ENCODE measurements around the gene MBD3L2B. TPM values are rescaled to one million over a fixed set of nuclear protein-coding genes. Genes with fewer than 3 reads are reported as not detected.

MBD3L2B gene
- total and polyA plus RNA-seq, 9 of the 15 experiments (the other 6 are each of a cell fraction or from before 2014, with no cell fraction given): not detected

DNA sequence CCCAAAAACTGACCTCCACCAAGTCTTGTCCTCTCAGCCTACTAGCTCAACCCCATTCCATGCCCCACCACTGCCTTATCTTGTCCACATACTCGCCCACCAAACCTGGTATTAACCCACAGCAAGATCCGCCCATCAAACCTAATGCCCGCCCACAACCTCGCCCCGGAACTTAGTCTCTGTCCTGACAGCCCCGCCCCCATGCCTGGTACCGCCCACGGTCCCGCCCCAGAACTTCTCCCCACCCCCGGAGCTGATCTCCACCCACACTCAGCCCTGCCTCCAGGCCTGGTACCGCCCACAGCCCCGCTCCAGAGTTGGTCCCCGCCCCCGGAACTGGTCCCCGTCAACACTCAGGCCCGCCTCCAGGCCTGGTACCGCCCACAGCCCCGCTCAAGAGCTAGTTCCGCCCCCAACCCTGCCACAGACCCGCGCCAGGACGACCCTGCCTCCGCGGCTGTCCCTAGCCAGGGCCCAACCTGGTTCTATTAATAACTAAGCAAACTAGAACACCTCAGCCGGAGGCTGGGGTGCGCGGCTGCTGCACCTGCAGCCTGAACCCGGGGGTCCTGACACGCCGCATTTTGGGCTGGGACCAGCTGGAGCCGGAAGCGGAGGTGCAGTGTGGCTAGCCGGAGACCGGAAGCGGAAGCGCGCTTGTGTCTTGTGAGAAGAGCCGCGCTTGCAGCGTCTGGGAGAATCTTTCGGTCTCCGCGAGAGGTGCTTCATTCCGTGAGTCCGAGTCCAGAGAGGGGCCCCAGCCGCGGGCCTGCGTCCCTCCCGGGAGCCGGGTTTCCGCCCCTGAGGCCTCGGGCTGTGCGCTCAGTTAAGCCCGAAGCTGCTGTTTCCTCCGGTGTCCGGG is 48.0 kb upstream of the MBD3L2B start, which contains the start of gene ZNF557 (continued):
- TF ChIP-seq, protein P1, sequence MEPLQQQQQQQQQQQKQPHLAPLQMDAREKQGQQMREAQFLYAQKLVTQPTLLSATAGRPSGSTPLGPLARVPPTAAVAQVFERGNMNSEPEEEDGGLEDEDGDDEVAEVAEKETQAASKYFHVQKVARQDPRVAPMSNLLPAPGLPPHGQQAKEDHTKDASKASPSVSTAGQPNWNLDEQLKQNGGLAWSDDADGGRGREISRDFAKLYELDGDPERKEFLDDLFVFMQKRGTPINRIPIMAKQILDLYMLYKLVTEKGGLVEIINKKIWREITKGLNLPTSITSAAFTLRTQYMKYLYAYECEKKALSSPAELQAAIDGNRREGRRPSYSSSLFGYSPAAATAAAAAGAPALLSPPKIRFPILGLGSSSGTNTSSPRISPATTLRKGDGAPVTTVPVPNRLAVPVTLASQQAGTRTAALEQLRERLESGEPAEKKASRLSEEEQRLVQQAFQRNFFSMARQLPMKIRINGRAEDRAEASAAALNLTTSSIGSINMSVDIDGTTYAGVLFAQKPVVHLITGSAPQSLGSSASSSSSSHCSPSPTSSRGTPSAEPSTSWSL (CRISPR knock-in tag; IDR thresholded peaks at IDR 0.05; ENCODE audit: borderline replicate concordance): no peak
- TF ChIP-seq ZNF431 (CRISPR knock-in tag; IDR thresholded peaks at IDR 0.05): no peak

DNA sequence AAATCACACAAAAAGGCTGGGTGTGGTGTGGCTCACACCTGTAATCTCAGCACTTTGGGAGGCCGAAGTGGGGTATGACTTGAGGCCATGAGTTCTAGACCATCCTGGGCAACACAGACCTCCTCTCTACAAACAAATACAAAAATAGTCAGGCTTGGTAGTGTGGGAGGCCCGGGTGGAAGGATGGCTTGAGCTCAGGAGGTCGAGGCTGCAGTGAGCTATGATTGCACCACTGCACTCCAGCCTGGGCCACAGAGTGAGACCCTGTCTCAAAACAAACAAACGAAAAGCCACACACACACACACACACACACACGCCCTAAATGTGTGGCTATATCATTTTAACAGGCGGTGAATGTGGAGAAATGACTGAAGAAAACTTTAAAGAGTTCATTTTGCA is 47.4 kb upstream of the MBD3L2B start:
- no peaks in the 10 kb centered on the region for H3K27me3 ChIP-seq (ENCODE audit: control insufficient read depth in 2 of 2, insufficient read depth in 2 of 2, low read length in 2 of 2)
- WGBS (ENCODE audit: insufficient coverage, low coverage, missing lambda C conversion rate): 43% methylated on average over 6 of the region's 6 CpGs
- DNase-seq (ENCODE audit: extremely low read depth in 1 of 4, low spot score in 3 of 4) (no peak), FAIRE-seq (no peak), ATAC-seq (no peak)
- H3K9me1 ChIP-seq (ENCODE audit: control insufficient read depth, insufficient read depth, low read length): no peaks in the 10 kb centered on the region
- H3K9me3 ChIP-seq (replicated peaks; ENCODE audit: control insufficient read depth, insufficient read depth, low read depth, low read length): no peaks in the 10 kb centered on the region
- peak overlapping the region; percentile 81 for H3K4me2 ChIP-seq (ENCODE audit: insufficient read depth, low read length)
- H3K9ac ChIP-seq (ENCODE audit: insufficient read depth in 1 of 2, low read depth in 2 of 2, low read length in 2 of 2): no peak overlapping the region
- no peak overlapping the region for H3K27ac ChIP-seq (ENCODE audit: extremely low read depth, low read depth, low read length)
- BruUV-seq (replicated peaks): no TSS peak
- H3K4me3 ChIP-seq: 0 out of 2 replicates have a peak overlapping the region, but pooled peaks have one; percentile 98
- intact Hi-C loops (cut with micrococcal nuclease): no loop called here
- H3K36me3 ChIP-seq (ENCODE audit: control insufficient read depth, insufficient read depth, low read length): peaks cover 24% of the 10 kb centered on the region
- H2AFZ ChIP-seq (ENCODE audit: low read depth, low read length): peak overlapping the region; percentile 97
- peaks cover 13% of the 10 kb centered on the region for H3K79me2 ChIP-seq (ENCODE audit: control insufficient read depth, insufficient read depth, low read length)
- in situ Hi-C loops (cut with MboI): loop anchor here (5.0 kb wide), 1 partner anchor 41 kb away; no protein-coding TSS in a partner anchor
- ChIA-PET CTCF (ENCODE audit: low intra/inter-chr PET ratio) (interaction anchor here (0.6 kb wide), 1 partner anchor 55 kb away, joined by 3 read pairs; no protein-coding TSS in a partner anchor), POLR2A (interaction anchor here (0.6 to 1.7 kb wide), 4 partner anchors 10 to 452 kb away, joined by 3 to 7 read pairs (median 6); no protein-coding TSS in a partner anchor)
- H3K4me1 ChIP-seq (replicated peaks in 1 of 2; ENCODE audit: control insufficient read depth in 2 of 2, insufficient read depth in 2 of 2, low read length in 2 of 2): peaks cover 3 to 8% of the 10 kb centered on the region in 2 experiments; a peak in 2 of 5 replicates
- no peaks in the 10 kb centered on the region for H4K20me1 ChIP-seq (replicated peaks; ENCODE audit: control insufficient read depth, insufficient read depth, low read length)
- TF ChIP-seq SIRT6 (IDR thresholded peaks at IDR 0.05; ENCODE audit: low read depth, low read length) (no peak), TCF3 (CRISPR knock-in tag; IDR thresholded peaks at IDR 0.05) (no peak), SAP30 (IDR thresholded peaks at IDR 0.05; ENCODE audit: borderline replicate concordance, insufficient read depth, low read depth, low read length, poor library complexity, severe bottlenecking) (no peak), ZNF785 (CRISPR knock-in tag; IDR thresholded peaks at IDR 0.05) (no peak), ZNF431 (CRISPR knock-in tag; IDR thresholded peaks at IDR 0.05) (no peak)
- TF ChIP-seq, protein P2, sequence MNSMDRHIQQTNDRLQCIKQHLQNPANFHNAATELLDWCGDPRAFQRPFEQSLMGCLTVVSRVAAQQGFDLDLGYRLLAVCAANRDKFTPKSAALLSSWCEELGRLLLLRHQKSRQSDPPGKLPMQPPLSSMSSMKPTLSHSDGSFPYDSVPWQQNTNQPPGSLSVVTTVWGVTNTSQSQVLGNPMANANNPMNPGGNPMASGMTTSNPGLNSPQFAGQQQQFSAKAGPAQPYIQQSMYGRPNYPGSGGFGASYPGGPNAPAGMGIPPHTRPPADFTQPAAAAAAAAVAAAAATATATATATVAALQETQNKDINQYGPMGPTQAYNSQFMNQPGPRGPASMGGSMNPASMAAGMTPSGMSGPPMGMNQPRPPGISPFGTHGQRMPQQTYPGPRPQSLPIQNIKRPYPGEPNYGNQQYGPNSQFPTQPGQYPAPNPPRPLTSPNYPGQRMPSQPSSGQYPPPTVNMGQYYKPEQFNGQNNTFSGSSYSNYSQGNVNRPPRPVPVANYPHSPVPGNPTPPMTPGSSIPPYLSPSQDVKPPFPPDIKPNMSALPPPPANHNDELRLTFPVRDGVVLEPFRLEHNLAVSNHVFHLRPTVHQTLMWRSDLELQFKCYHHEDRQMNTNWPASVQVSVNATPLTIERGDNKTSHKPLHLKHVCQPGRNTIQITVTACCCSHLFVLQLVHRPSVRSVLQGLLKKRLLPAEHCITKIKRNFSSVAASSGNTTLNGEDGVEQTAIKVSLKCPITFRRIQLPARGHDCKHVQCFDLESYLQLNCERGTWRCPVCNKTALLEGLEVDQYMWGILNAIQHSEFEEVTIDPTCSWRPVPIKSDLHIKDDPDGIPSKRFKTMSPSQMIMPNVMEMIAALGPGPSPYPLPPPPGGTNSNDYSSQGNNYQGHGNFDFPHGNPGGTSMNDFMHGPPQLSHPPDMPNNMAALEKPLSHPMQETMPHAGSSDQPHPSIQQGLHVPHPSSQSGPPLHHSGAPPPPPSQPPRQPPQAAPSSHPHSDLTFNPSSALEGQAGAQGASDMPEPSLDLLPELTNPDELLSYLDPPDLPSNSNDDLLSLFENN (IDR thresholded peaks at IDR 0.05; ENCODE audit: low read depth in 2 of 2, low read length in 2 of 2): no peak
- TF ChIP-seq, protein P3, sequence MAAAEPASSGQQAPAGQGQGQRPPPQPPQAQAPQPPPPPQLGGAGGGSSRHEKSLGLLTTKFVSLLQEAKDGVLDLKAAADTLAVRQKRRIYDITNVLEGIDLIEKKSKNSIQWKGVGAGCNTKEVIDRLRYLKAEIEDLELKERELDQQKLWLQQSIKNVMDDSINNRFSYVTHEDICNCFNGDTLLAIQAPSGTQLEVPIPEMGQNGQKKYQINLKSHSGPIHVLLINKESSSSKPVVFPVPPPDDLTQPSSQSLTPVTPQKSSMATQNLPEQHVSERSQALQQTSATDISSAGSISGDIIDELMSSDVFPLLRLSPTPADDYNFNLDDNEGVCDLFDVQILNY (CRISPR knock-in tag; IDR thresholded peaks at IDR 0.05): no peak
